ENCODE measurements around the gene TMEM121.
"Not testable (repeated sequence)": the region's sequence is repeated elsewhere in the genome, so short reads cannot be mapped to it uniquely, and the experiment has no call there.

Gene TMEM121

GRCh38 chr14:105570482-105570881 is 44.1 kb downstream of the TMEM121 start:
- DNase-seq (ENCODE audit: low read depth): no peak

- DNase-seq (ENCODE audit: low read depth): not testable (repeated sequence)
Observed at GRCh38 chr14:105571181-105571951, 45.0 kb downstream of the TMEM121 start.

GRCh38 chr14:105572063-105572462 is 45.7 kb downstream of the TMEM121 start:
- not testable (repeated sequence) for DNase-seq (ENCODE audit: low read depth)

GRCh38 chr14:105573841-105574240 is 47.5 kb downstream of the TMEM121 start:
- DNase-seq (ENCODE audit: low read depth): not testable (repeated sequence)

- DNase-seq (ENCODE audit: low read depth): not testable (repeated sequence)
Observed at GRCh38 chr14:105574411-105574810, 48.0 kb downstream of the TMEM121 start.

GRCh38 chr14:105575016-105575700 is 48.8 kb downstream of the TMEM121 start:
- DNase-seq (ENCODE audit: low read depth): not testable (repeated sequence)

GRCh38 chr14:105576525-105577088 is 50.2 kb downstream of the TMEM121 start:
- no peak for DNase-seq (ENCODE audit: low read depth)

- no peak for DNase-seq (ENCODE audit: low read depth)
Observed at GRCh38 chr14:105577314-105577861, 51.0 kb downstream of the TMEM121 start.

- no peak for DNase-seq (ENCODE audit: low read depth)
Observed at GRCh38 chr14:105578070-105578469, 51.7 kb downstream of the TMEM121 start.

- not testable (repeated sequence) for DNase-seq (ENCODE audit: low read depth)
Observed at GRCh38 chr14:105579221-105579620, 52.8 kb downstream of the TMEM121 start.

All from GM04504 (cell line).